PFSK-1 (cell line): ENCODE measurements around the gene PTGIS.

ENCODE experiments used
- FOXP2 ChIP-seq: optimal IDR thresholded peaks from 2 replicates; pipeline ENCODE3; 2011; ENCODE audit warnings: borderline replicate concordance, control low read depth, inconsistent platforms; ENCODE audit not compliant: insufficient read depth; ENCODE audit errors: extremely low read length, extremely low read depth
- POLR2AphosphoS5 ChIP-seq: IDR thresholded peaks from 2 replicates; pipeline ENCODE4 v1.6.1; 2012; ENCODE audit warnings: low read depth, mild to moderate bottlenecking, control low read depth, low read length, moderate library complexity
- SIN3A ChIP-seq: IDR thresholded peaks from 2 replicates; pipeline ENCODE4 v1.6.1; 2012; ENCODE audit warnings: mild to moderate bottlenecking, low read length, moderate library complexity, borderline replicate concordance; ENCODE audit not compliant: insufficient read depth
- TAF1 ChIP-seq: IDR thresholded peaks from 2 replicates; pipeline ENCODE4 v1.6.1; 2012; ENCODE audit warnings: low read length, control low read depth, borderline replicate concordance; ENCODE audit not compliant: insufficient read depth
- TF ChIP-seq, protein P1 (sequence below), 2 experiments: IDR thresholded peaks; 2 replicates each; pipeline versions ENCODE4 v1.6.1 to v1.8.0; 2011 to 2012; ENCODE audit warnings: low read depth in 2 of 2, low read length in 2 of 2, control low read depth in 1 of 2, inconsistent platforms in 1 of 2, mild to moderate bottlenecking in 1 of 2, moderate library complexity in 1 of 2; ENCODE audit not compliant: insufficient read depth in 1 of 2

The PTGIS gene

GRCh38 chr20:49545572-49545971, 22.4 kb downstream of the PTGIS start:
- no peak for TF ChIP-seq SIN3A
- no peak for TF ChIP-seq TAF1
- no peak for TF ChIP-seq FOXP2
- no peak for TF ChIP-seq POLR2AphosphoS5
- TF ChIP-seq, protein P1, sequence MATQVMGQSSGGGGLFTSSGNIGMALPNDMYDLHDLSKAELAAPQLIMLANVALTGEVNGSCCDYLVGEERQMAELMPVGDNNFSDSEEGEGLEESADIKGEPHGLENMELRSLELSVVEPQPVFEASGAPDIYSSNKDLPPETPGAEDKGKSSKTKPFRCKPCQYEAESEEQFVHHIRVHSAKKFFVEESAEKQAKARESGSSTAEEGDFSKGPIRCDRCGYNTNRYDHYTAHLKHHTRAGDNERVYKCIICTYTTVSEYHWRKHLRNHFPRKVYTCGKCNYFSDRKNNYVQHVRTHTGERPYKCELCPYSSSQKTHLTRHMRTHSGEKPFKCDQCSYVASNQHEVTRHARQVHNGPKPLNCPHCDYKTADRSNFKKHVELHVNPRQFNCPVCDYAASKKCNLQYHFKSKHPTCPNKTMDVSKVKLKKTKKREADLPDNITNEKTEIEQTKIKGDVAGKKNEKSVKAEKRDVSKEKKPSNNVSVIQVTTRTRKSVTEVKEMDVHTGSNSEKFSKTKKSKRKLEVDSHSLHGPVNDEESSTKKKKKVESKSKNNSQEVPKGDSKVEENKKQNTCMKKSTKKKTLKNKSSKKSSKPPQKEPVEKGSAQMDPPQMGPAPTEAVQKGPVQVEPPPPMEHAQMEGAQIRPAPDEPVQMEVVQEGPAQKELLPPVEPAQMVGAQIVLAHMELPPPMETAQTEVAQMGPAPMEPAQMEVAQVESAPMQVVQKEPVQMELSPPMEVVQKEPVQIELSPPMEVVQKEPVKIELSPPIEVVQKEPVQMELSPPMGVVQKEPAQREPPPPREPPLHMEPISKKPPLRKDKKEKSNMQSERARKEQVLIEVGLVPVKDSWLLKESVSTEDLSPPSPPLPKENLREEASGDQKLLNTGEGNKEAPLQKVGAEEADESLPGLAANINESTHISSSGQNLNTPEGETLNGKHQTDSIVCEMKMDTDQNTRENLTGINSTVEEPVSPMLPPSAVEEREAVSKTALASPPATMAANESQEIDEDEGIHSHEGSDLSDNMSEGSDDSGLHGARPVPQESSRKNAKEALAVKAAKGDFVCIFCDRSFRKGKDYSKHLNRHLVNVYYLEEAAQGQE (IDR thresholded peaks at IDR 0.05; ENCODE audit: insufficient read depth in 1 of 2, low read depth in 2 of 2, low read length in 2 of 2): no peak

GRCh38 chr20:49544535-49544934, 23.4 kb downstream of the PTGIS start:
- TF ChIP-seq, protein P1 (IDR thresholded peaks at IDR 0.05; ENCODE audit: insufficient read depth in 1 of 2, low read depth in 2 of 2, low read length in 2 of 2): no peak
- TF ChIP-seq TAF1 (no peak), SIN3A (no peak), FOXP2 (no peak), POLR2AphosphoS5 (no peak)

GRCh38 chr20:49543858-49544437, 24.0 kb downstream of the PTGIS start:
- TF ChIP-seq FOXP2: no peak
- TF ChIP-seq TAF1: no peak
- TF ChIP-seq SIN3A: no peak
- TF ChIP-seq, protein P1 (IDR thresholded peaks at IDR 0.05; ENCODE audit: insufficient read depth in 1 of 2, low read depth in 2 of 2, low read length in 2 of 2): no peak
- TF ChIP-seq POLR2AphosphoS5: no peak

GRCh38 chr20:49543071-49543857, 24.7 kb downstream of the PTGIS start:
- TF ChIP-seq POLR2AphosphoS5 (no peak), TAF1 (no peak), SIN3A (no peak)
- TF ChIP-seq, protein P1 (IDR thresholded peaks at IDR 0.05; ENCODE audit: insufficient read depth in 1 of 2, low read depth in 2 of 2, low read length in 2 of 2): no peak
